Endothelial cell of umbilical vein (primary cell): ENCODE data around the gene RAC2. TPM values are rescaled to one million over a fixed set of nuclear protein-coding genes. Genes with fewer than 3 reads are reported as not detected.

Source experiments
- BruUV-seq: library from RNA; stranded (reverse); fragments of 400-500 nt; replicated peaks from 2 replicates; lab custom pipeline; 2021; lab: Mats Ljungman, UMichigan
- CTCF ChIA-PET: fragments of 300-600, 350-600 bp; sonication (Branson Sonifier 250); formaldehyde crosslinking; loops from one replicate; lab custom pipeline; 2021; ENCODE audit warnings: antibody characterized with exemption, inconsistent platforms; lab: Charles Lee
- POLR2A ChIA-PET: fragments of 300-600, 350-600 bp; sonication (Branson Sonifier 250); formaldehyde crosslinking; loops from one replicate; lab custom pipeline; 2021; ENCODE audit warnings: antibody characterized with exemption, inconsistent platforms; lab: Charles Lee
- DNase-seq: peaks from one replicate; pipeline ENCODE4 v3.0.0-alpha.2; 2011; ENCODE audit warnings: low read depth, low spot score
- FAIRE-seq: peaks from 2 replicates; lab custom pipeline; 2011; peaks lifted over from hg19 to GRCh38; lab: Jason Lieb, UNC
- H2AFZ ChIP-seq: 2 replicates; pipeline ENCODE4 v1.6.0; 2012; ENCODE audit warnings: low read depth, low read length, control low read depth, inconsistent platforms
- H3K27ac ChIP-seq: 2 replicates; pipeline ENCODE4 v1.5.1; 2011; ENCODE audit warnings: low read depth, mild to moderate bottlenecking, control low read depth, low read length, moderate library complexity; ENCODE audit not compliant: insufficient read depth
- H3K27me3 ChIP-seq, 2 experiments: 2 replicates each; pipeline versions ENCODE4 v1.6.0 to v1.6.1; 2011; ENCODE audit warnings: low read length in 2 of 2, mixed read lengths in 1 of 2; ENCODE audit not compliant: control insufficient read depth in 2 of 2, insufficient read depth in 2 of 2
- H3K36me3 ChIP-seq, 2 experiments: 2 replicates in 1 of 2; 3 replicates in 1 of 2; pipeline ENCODE4 v1.5.1; 2011; ENCODE audit warnings: low read length in 2 of 2, mild to moderate bottlenecking in 1 of 2, moderate library complexity in 1 of 2; ENCODE audit not compliant: control insufficient read depth in 2 of 2, insufficient read depth in 2 of 2; ENCODE audit errors: extremely low read depth in 1 of 2
- H3K4me1 ChIP-seq: 3 replicates; pipeline ENCODE4 v1.5.1; 2011; ENCODE audit warnings: mild to moderate bottlenecking, low read length; ENCODE audit not compliant: control insufficient read depth, insufficient read depth; ENCODE audit errors: extremely low read depth
- H3K4me2 ChIP-seq: 2 replicates; pipeline ENCODE4 v1.6.1; 2011; ENCODE audit warnings: low read length, control low read depth, mixed read lengths; ENCODE audit not compliant: insufficient read depth
- H3K4me3 ChIP-seq, 3 experiments: fragments of 200-600 bp in 1 of 3; sonication (generic), shearing (Covaris generic) in 1 of 3; replicated peaks in 1 of 3; 2 replicates each; pipeline ENCODE4 v1.5.1; 2011 to 2016; ENCODE audit warnings: control low read depth in 3 of 3, low read length in 3 of 3, mild to moderate bottlenecking in 2 of 3, inconsistent platforms in 1 of 3, low read depth in 1 of 3, moderate library complexity in 1 of 3; ENCODE audit not compliant: insufficient read depth in 1 of 3
- H3K79me2 ChIP-seq: 2 replicates; pipeline ENCODE4 v1.6.0; 2012; ENCODE audit warnings: low read length, inconsistent platforms; ENCODE audit not compliant: control insufficient read depth, insufficient read depth
- H3K9ac ChIP-seq: replicated peaks from 2 replicates; pipeline ENCODE3; 2011; ENCODE audit warnings: low read length, control low read depth; ENCODE audit not compliant: insufficient read depth; ENCODE audit errors: extremely low read depth
- H3K9me1 ChIP-seq: replicated peaks from 3 replicates; pipeline ENCODE4 v1.6.0; 2011; ENCODE audit warnings: mild to moderate bottlenecking, low read length; ENCODE audit not compliant: control insufficient read depth, insufficient read depth; ENCODE audit errors: extremely low read depth
- H3K9me3 ChIP-seq: replicated peaks from 2 replicates; pipeline ENCODE4 v1.5.1; 2012; ENCODE audit warnings: low read length, inconsistent platforms; ENCODE audit not compliant: control insufficient read depth, insufficient read depth
- H4K20me1 ChIP-seq: replicated peaks from 2 replicates; pipeline ENCODE3; 2011; ENCODE audit warnings: mild to moderate bottlenecking, low read length; ENCODE audit not compliant: control insufficient read depth, insufficient read depth; ENCODE audit errors: extremely low read depth
- CTCF ChIP-seq, 2 donors: IDR thresholded peaks; 1 replicate in 1 of 2; 2 replicates in 1 of 2; pipeline ENCODE4 v1.5.1; 2011; ENCODE audit warnings: low read length in 2 of 2, mild to moderate bottlenecking in 2 of 2, moderate library complexity in 2 of 2, control low read depth in 1 of 2, inconsistent platforms in 1 of 2, low read depth in 1 of 2; ENCODE audit not compliant: insufficient read depth in 1 of 2; ENCODE audit errors: extremely low read depth in 1 of 2
- EZH2 ChIP-seq: IDR thresholded peaks from 2 replicates; pipeline ENCODE4 v1.6.1; 2012; ENCODE audit warnings: borderline replicate concordance, low read depth, mild to moderate bottlenecking, moderate library complexity, low read length, inconsistent platforms; ENCODE audit not compliant: severe bottlenecking
- FOS ChIP-seq: IDR thresholded peaks from 2 replicates; pipeline ENCODE4 v1.6.1; 2011; ENCODE audit warnings: mild to moderate bottlenecking, low read length, moderate library complexity, borderline replicate concordance; ENCODE audit not compliant: insufficient read depth
- GATA2 ChIP-seq: IDR thresholded peaks from 2 replicates; pipeline ENCODE4 v1.7.0; 2011; ENCODE audit warnings: low read depth, mild to moderate bottlenecking, moderate library complexity, mixed read lengths, low read length; ENCODE audit not compliant: insufficient read length, insufficient read depth
- JUN ChIP-seq: IDR thresholded peaks from 2 replicates; pipeline ENCODE4 v1.6.1; 2011; ENCODE audit warnings: borderline replicate concordance, low read depth; ENCODE audit not compliant: insufficient read length, insufficient read depth
- MAX ChIP-seq: IDR thresholded peaks from 2 replicates; pipeline ENCODE4 v1.6.1; 2011; ENCODE audit not compliant: insufficient read depth, insufficient read length
- MYC ChIP-seq: IDR thresholded peaks from one replicate; pipeline ENCODE4 v1.6.1; 2011; ENCODE audit warnings: mild to moderate bottlenecking, low read depth, low read length
- POLR2A ChIP-seq: IDR thresholded peaks from 2 replicates; pipeline ENCODE4 v1.6.1; 2012; ENCODE audit warnings: low read depth, mild to moderate bottlenecking, control low read depth, low read length
- POLR2AphosphoS5 ChIP-seq: IDR thresholded peaks from 2 replicates; pipeline ENCODE4 v1.6.1; 2012; ENCODE audit warnings: low read depth, mild to moderate bottlenecking, control low read depth, low read length, moderate library complexity; ENCODE audit not compliant: insufficient read depth
- dilution Hi-C: fragments of 300-500 bp; cut with MboI; formaldehyde crosslinking; loops from one replicate; pipeline ENCODE4 v1.15.0; 2019; ENCODE audit warnings: low sequenced_read_pairs; ENCODE audit not compliant: extremely low pct_ligation_motif_present
- intact Hi-C: fragments of 100-400 bp; cut with micrococcal nuclease; formaldehyde crosslinking; loops from one replicate; pipeline ENCODE4 v1.10.0; 2022
- polyA plus RNA-seq, 4 experiments: library from polyadenylated mRNA; depleted of rRNA in 3 of 4; stranded (reverse) in 3 of 4; unstranded in 1 of 4; fragments of >200 nt; gene quantifications; 2 replicates each; pipeline versions ENCODE4 v1.2.1 to v1.2.3, GENCODE V29; 2011 to 2012; ENCODE audit warnings: missing spikeins in 1 of 4
- total RNA-seq: library from RNA; stranded (reverse); gene quantifications from 2 replicates; pipeline ENCODE4 v1.2.3, GENCODE V29; 2021

The RAC2 gene
- total and polyA plus RNA-seq, 2 donors (not counting 3 experiments of a cell fraction or from before 2014, with no cell fraction given): 122 to 181 TPM

- H4K20me1 ChIP-seq: no peaks in the 10 kb centered on the region
- BruUV-seq: no TSS peak
- peaks cover 27% of the 10 kb centered on the region for H3K4me1 ChIP-seq
- CTCF ChIA-PET: interaction anchor here (2.9 to 4.7 kb wide), 2 partner anchors 12 to 29 kb away, joined by 10 to 45 read pairs; no protein-coding TSS in a partner anchor
- no peak overlapping the region for H3K27ac ChIP-seq
- FAIRE-seq: no peak
- no peaks in the 10 kb centered on the region for H3K9me3 ChIP-seq
- no peak overlapping the region for H3K4me2 ChIP-seq
- no peak overlapping the region for H2AFZ ChIP-seq
- H3K27me3 ChIP-seq: no peaks in the 10 kb centered on the region
- H3K4me3 ChIP-seq: no peak overlapping the region
- peaks cover 2% of the 10 kb centered on the region for H3K79me2 ChIP-seq
- dilution Hi-C loops: no loop called here
- peaks cover under 1 to 3% of the 10 kb centered on the region in 2 experiments for H3K36me3 ChIP-seq
- POLR2A ChIA-PET: no interaction called here
- DNase-seq: no peak
- H3K9me1 ChIP-seq: no peaks in the 10 kb centered on the region
- intact Hi-C loops: no loop called here
- TF ChIP-seq CTCF (IDR thresholded peaks at IDR 0.05; ENCODE audit: extremely low read depth in 1 of 2, insufficient read depth in 1 of 2, low read depth in 1 of 2, low read length in 2 of 2) (no peak), GATA2 (no peak), FOS (no peak), EZH2 (no peak), JUN (no peak), POLR2A (no peak), MYC (no peak), MAX (no peak), POLR2AphosphoS5 (no peak)
- H3K9ac ChIP-seq: no peak overlapping the region
Observed at GRCh38 chr22:37230673-37231405, 13.2 kb downstream of the RAC2 start.
